AG10803 (cell line): ENCODE results near the gene FAM13A.

ENCODE experiments used
- DNase-seq: peaks from one replicate; pipeline ENCODE4 v3.0.0; 2010; ENCODE audit warnings: low read depth
- H3K4me3 ChIP-seq: 2 replicates; pipeline ENCODE4 v1.5.1; 2011; ENCODE audit warnings: mild to moderate bottlenecking, low read length, control low read depth
- CTCF ChIP-seq: conservative IDR thresholded peaks from 2 replicates; pipeline ENCODE4 v1.5.1; 2011; ENCODE audit warnings: mild to moderate bottlenecking, low read length, control low read depth, inconsistent platforms

Gene FAM13A

GRCh38 chr4:88949605-88950004 lies 107.4 kb downstream of the FAM13A start:
- no peak overlapping the region for H3K4me3 ChIP-seq
- DNase-seq = no peak
- no peak for TF ChIP-seq CTCF

- DNase-seq = no peak
- no peak for TF ChIP-seq CTCF
- H3K4me3 ChIP-seq = no peak overlapping the region
Measured at GRCh38 chr4:88940506-88940905, 116.5 kb downstream of the FAM13A start.

- no peak for TF ChIP-seq CTCF
- peak; percentile 13 for DNase-seq
- no peak overlapping the region for H3K4me3 ChIP-seq
Measured at GRCh38 chr4:88939697-88940096, 117.3 kb downstream of the FAM13A start.

GRCh38 chr4:88938138-88938537 lies 118.8 kb downstream of the FAM13A start:
- TF ChIP-seq CTCF = 0 out of 2 replicates have a peak, but pooled peaks have one; percentile 7
- no peak overlapping the region for H3K4me3 ChIP-seq
- DNase-seq = peak; percentile 94

- no peak overlapping the region for H3K4me3 ChIP-seq
- no peak for DNase-seq
- TF ChIP-seq CTCF = no peak
Measured at GRCh38 chr4:88937081-88937480, 119.9 kb downstream of the FAM13A start.

GRCh38 chr4:88933414-88934160 lies 123.4 kb downstream of the FAM13A start:
- no peak for TF ChIP-seq CTCF
- DNase-seq = no peak
- H3K4me3 ChIP-seq = no peak overlapping the region

- no peak overlapping the region for H3K4me3 ChIP-seq
- no peak for DNase-seq
- no peak for TF ChIP-seq CTCF
Measured at GRCh38 chr4:88928852-88929251, 128.1 kb downstream of the FAM13A start.
